SK-N-SH (cell line): ENCODE data around the gene EDIL3. TPM values are rescaled to one million over a fixed set of nuclear protein-coding genes. Genes with fewer than 3 reads are reported as not detected.

Source experiments
- CTCF ChIA-PET: fragments of 300-600, 350-600 bp; formaldehyde crosslinking; extraction: SDS; loops from one replicate; lab custom pipeline; 2021; lab: Yijun Ruan, JAX
- POLR2A ChIA-PET: fragments of 350-600 bp; sonication (Branson Sonifier 250); formaldehyde crosslinking; extraction: SDS; loops from one replicate; lab custom pipeline; 2020; ENCODE audit warnings: antibody characterized with exemption, inconsistent platforms; lab: Yijun Ruan, JAX
- DNase-seq: peaks from one replicate; pipeline ENCODE4 v3.0.0; 2012
- H2AFZ ChIP-seq: fragments of 200-600 bp; sonication (generic); 2 replicates; pipeline ENCODE4 v1.8.1; 2016; ENCODE audit warnings: antibody characterized with exemption, mild to moderate bottlenecking, low read depth
- H3F3A ChIP-seq: fragments of 200-600 bp; sonication (generic); replicated peaks from 2 replicates; pipeline ENCODE3; 2016; ENCODE audit warnings: antibody characterized with exemption, mild to moderate bottlenecking; ENCODE audit not compliant: insufficient read depth
- H3K27ac ChIP-seq, 2 experiments: fragments of 200-500 bp in 1 of 2; fragments of 200-600 bp in 1 of 2; sonication (Bioruptor generic) in 1 of 2; sonication (generic), shearing (Covaris generic) in 1 of 2; 2 replicates each; pipeline versions ENCODE4 v1.5.1 to v1.6.1; 2014 to 2016; ENCODE audit warnings: low read depth in 2 of 2, inconsistent platforms in 1 of 2, low read length in 1 of 2, mild to moderate bottlenecking in 1 of 2, mixed read lengths in 1 of 2
- H3K27me3 ChIP-seq: fragments of 200-600 bp; sonication (generic), shearing (Covaris generic); 2 replicates; pipeline ENCODE4 v1.6.1; 2016; ENCODE audit warnings: mixed run types; ENCODE audit not compliant: insufficient read depth
- H3K36me3 ChIP-seq, 2 experiments: fragments of 200-500 bp in 1 of 2; fragments of 200-600 bp in 1 of 2; sonication (Bioruptor generic) in 1 of 2; sonication (generic) in 1 of 2; replicated peaks in 1 of 2; 2 replicates each; pipeline versions ENCODE3 to v1.5.1; 2014 to 2016; ENCODE audit warnings: low read length in 1 of 2, mild to moderate bottlenecking in 1 of 2; ENCODE audit not compliant: insufficient read depth in 2 of 2, control insufficient read depth in 1 of 2
- H3K4me1 ChIP-seq, 2 experiments: fragments of 200-500 bp in 1 of 2; fragments of 200-600 bp in 1 of 2; sonication (Bioruptor generic) in 1 of 2; sonication (generic), shearing (Covaris generic) in 1 of 2; 2 replicates each; pipeline versions ENCODE4 v1.5.1 to v1.6.1; 2014 to 2016; ENCODE audit warnings: low read depth in 1 of 2, low read length in 1 of 2, mixed run types in 1 of 2; ENCODE audit not compliant: insufficient read depth in 2 of 2, control insufficient read depth in 1 of 2
- H3K4me2 ChIP-seq: fragments of 200-600 bp; sonication (generic), shearing (Covaris generic); 2 replicates; pipeline ENCODE4 v1.6.1; 2017; ENCODE audit warnings: mixed run types
- H3K4me3 ChIP-seq, 2 experiments: fragments of 200-500 bp in 1 of 2; fragments of 200-600 bp in 1 of 2; sonication (Bioruptor generic) in 1 of 2; sonication (generic), shearing (Covaris generic) in 1 of 2; 2 replicates each; pipeline versions ENCODE4 v1.5.1 to v1.8.1; 2014 to 2016; ENCODE audit warnings: low read depth in 2 of 2, inconsistent platforms in 1 of 2, low read length in 1 of 2, mild to moderate bottlenecking in 1 of 2, mixed read lengths in 1 of 2, moderate library complexity in 1 of 2
- H3K79me2 ChIP-seq: fragments of 200-600 bp; sonication (generic); 2 replicates; pipeline ENCODE4 v1.8.1; 2017; ENCODE audit warnings: mild to moderate bottlenecking; ENCODE audit not compliant: insufficient read depth
- H3K9ac ChIP-seq: fragments of 200-600 bp; sonication (generic); 2 replicates; pipeline ENCODE4 v1.6.1; 2017; ENCODE audit warnings: mixed run types
- H3K9me2 ChIP-seq: fragments of 200-600 bp; sonication (generic); 2 replicates; pipeline ENCODE4 v1.6.1; 2017; ENCODE audit warnings: mixed run types
- H3K9me3 ChIP-seq: fragments of 200-600 bp; sonication (generic); 2 replicates; pipeline ENCODE4 v1.6.1; 2017; ENCODE audit warnings: mixed run types, mild to moderate bottlenecking, moderate library complexity
- H4K20me1 ChIP-seq: fragments of 200-600 bp; sonication (generic); 2 replicates; pipeline ENCODE4 v1.6.1; 2017; ENCODE audit warnings: mild to moderate bottlenecking, mixed run types; ENCODE audit not compliant: insufficient read depth
- EP300 ChIP-seq, 2 experiments: IDR thresholded peaks; 2 replicates each; pipeline versions ENCODE4 v1.4.0 to v1.6.1; 2012; ENCODE audit warnings: borderline replicate concordance in 1 of 2, low read depth in 1 of 2, low read length in 1 of 2
- FOXJ3 ChIP-seq: sonication (generic); formaldehyde crosslinking; IDR thresholded peaks from 2 replicates; pipeline ENCODE4 v1.5.1; 2020; ENCODE audit warnings: mild to moderate bottlenecking, missing genetic modification reagents
- FOXM1 ChIP-seq: IDR thresholded peaks from 2 replicates; pipeline ENCODE4 v1.4.0; 2012; ENCODE audit warnings: low read depth, mild to moderate bottlenecking
- GABPA ChIP-seq: IDR thresholded peaks from 2 replicates; pipeline ENCODE4 v1.4.0; 2012; ENCODE audit warnings: low read depth, mild to moderate bottlenecking
- MXI1 ChIP-seq: IDR thresholded peaks from 2 replicates; pipeline ENCODE4 v1.6.1; 2012; ENCODE audit warnings: mild to moderate bottlenecking, low read depth, low read length, improper control_type of control experiment
- RAD21 ChIP-seq: IDR thresholded peaks from 2 replicates; pipeline ENCODE4 v1.6.1; 2012; ENCODE audit warnings: mild to moderate bottlenecking, low read length
- SMC3 ChIP-seq: IDR thresholded peaks from 2 replicates; pipeline ENCODE4 v1.6.1; 2012; ENCODE audit warnings: low read depth, low read length, improper control_type of control experiment
- TCF12 ChIP-seq: IDR thresholded peaks from 2 replicates; pipeline ENCODE4 v1.4.0; 2012
- TEAD4 ChIP-seq: IDR thresholded peaks from 2 replicates; pipeline ENCODE4 v1.4.0; 2012; ENCODE audit warnings: mild to moderate bottlenecking, borderline replicate concordance; ENCODE audit not compliant: insufficient read depth
- WGBS: methylation state at CpG from one replicate; pipeline ENCODE4 v1.1.6; 2017; ENCODE audit warnings: low lambda C conversion rate; 5-methylcytosine and 5-hydroxymethylcytosine counted together
- polyA plus RNA-seq, 3 experiments: library from polyadenylated mRNA; depleted of rRNA; stranded (reverse); fragments of >200 nt; gene quantifications; 2 replicates each; pipeline ENCODE4 v1.2.3, GENCODE V29; 2012
- TF ChIP-seq, protein P1 (sequence below): fragments of 150-350 bp; IDR thresholded peaks from 2 replicates; pipeline ENCODE4 v1.6.1; 2017; ENCODE audit warnings: antibody characterized with exemption, low read length, low read depth, borderline replicate concordance
- TF ChIP-seq, protein P2 (sequence below): fragments of 200-600 bp; sonication (generic); IDR thresholded peaks from 2 replicates; pipeline ENCODE4 v1.6.1; 2017; ENCODE audit warnings: antibody characterized with exemption, mild to moderate bottlenecking, moderate library complexity
- TF ChIP-seq, protein P3 (sequence below): IDR thresholded peaks from 2 replicates; pipeline ENCODE4 v1.4.0; 2012; ENCODE audit warnings: low read depth, borderline replicate concordance

The EDIL3 gene
- polyA plus RNA-seq, 1 of the 3 experiments (the other 2 are of a cell fraction) = 51.5 TPM

DNA sequence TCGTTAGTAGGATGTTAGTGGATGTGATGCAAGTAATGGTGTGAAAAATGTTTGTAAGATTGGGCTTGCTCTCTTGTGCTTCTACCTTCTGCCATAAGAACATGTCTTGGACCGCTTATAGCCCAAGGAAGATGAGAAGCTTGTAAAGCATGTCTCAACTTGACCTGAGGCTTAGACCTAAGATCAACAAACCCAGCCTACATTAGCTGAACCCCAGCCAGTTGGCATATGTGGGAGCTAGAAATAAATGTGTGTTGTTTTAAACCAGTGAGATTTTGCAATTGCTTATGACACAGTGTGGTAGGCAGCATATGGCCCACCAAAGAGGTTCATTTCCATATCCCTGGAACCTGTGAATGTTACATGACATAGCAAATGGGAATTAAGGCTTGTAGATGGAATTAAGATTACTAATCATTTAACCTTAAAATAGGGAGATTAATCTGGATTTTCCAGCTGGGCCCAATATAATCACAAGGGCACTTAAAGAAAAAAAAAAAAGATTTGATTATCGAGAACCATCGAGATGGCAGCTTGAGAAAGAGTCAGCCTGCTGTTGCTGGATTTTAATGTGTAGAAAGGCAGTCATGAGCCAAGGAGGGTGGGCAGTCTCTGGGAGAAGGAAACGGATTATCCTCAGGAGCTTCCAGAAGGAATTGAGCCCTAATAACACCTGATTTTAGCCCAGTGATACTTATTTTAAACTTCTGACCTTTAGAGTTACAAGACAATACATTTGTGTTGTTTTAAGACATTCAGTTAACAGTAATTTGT, 27.3 kb upstream of the EDIL3 start (continued):
- TF ChIP-seq, protein P1, sequence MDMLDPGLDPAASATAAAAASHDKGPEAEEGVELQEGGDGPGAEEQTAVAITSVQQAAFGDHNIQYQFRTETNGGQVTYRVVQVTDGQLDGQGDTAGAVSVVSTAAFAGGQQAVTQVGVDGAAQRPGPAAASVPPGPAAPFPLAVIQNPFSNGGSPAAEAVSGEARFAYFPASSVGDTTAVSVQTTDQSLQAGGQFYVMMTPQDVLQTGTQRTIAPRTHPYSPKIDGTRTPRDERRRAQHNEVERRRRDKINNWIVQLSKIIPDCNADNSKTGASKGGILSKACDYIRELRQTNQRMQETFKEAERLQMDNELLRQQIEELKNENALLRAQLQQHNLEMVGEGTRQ = no peak
- TF ChIP-seq TCF12 (no peak), EP300 (IDR thresholded peaks at IDR 0.05; ENCODE audit: borderline replicate concordance in 1 of 2, low read depth in 1 of 2, low read length in 1 of 2) (no peak), RAD21 (no peak), SMC3 (no peak), FOXJ3 (CRISPR knock-in tag) (no peak), TEAD4 (no peak), GABPA (no peak)
- TF ChIP-seq, protein P2, sequence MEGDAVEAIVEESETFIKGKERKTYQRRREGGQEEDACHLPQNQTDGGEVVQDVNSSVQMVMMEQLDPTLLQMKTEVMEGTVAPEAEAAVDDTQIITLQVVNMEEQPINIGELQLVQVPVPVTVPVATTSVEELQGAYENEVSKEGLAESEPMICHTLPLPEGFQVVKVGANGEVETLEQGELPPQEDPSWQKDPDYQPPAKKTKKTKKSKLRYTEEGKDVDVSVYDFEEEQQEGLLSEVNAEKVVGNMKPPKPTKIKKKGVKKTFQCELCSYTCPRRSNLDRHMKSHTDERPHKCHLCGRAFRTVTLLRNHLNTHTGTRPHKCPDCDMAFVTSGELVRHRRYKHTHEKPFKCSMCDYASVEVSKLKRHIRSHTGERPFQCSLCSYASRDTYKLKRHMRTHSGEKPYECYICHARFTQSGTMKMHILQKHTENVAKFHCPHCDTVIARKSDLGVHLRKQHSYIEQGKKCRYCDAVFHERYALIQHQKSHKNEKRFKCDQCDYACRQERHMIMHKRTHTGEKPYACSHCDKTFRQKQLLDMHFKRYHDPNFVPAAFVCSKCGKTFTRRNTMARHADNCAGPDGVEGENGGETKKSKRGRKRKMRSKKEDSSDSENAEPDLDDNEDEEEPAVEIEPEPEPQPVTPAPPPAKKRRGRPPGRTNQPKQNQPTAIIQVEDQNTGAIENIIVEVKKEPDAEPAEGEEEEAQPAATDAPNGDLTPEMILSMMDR = no peak
- TF ChIP-seq, protein P3, sequence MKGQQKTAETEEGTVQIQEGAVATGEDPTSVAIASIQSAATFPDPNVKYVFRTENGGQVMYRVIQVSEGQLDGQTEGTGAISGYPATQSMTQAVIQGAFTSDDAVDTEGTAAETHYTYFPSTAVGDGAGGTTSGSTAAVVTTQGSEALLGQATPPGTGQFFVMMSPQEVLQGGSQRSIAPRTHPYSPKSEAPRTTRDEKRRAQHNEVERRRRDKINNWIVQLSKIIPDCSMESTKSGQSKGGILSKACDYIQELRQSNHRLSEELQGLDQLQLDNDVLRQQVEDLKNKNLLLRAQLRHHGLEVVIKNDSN = no peak
- TF ChIP-seq, all 33 proteins: peak for 0

DNA sequence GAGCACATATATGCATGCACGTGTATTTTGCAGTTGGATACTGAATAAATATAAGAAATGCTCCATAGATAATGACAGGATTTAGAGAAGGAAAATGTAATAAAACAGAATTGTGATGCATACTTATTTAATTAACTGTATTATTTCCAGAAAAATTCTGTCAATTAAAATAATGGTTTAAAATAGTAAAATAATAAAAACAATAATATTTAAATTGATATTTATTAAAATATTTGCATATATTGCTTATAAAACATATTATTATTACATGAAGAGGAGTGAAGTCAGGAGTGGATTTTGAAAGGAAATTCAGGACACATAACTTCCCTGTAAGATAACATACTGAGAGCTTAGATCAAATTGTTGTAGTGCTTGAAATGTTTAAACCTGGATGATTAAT, 21.4 kb upstream of the EDIL3 start:
- H3K9me2 ChIP-seq = no peaks in the 10 kb centered on the region
- 63% methylated on average over 1 of the region's 1 CpG for WGBS
- H3K4me1 ChIP-seq = peaks cover 0 to 13% of the 10 kb centered on the region in 2 experiments; a peak in 1 of 4 replicates
- H3K27me3 ChIP-seq = no peaks in the 10 kb centered on the region
- H3F3A ChIP-seq = peaks cover 10% of the 10 kb centered on the region
- no peak overlapping the region for H3K9ac ChIP-seq
- ChIA-PET POLR2A (no interaction called here), CTCF (no interaction called here)
- H3K36me3 ChIP-seq = peaks cover 0 to 5% of the 10 kb centered on the region in 2 experiments
- no peaks in the 10 kb centered on the region for H4K20me1 ChIP-seq
- no peaks in the 10 kb centered on the region for H3K9me3 ChIP-seq
- H2AFZ ChIP-seq = no peak overlapping the region
- no peak overlapping the region for H3K4me3 ChIP-seq
- no peak for TF ChIP-seq FOXM1
- no peak for TF ChIP-seq MXI1
- TF ChIP-seq EP300 (IDR thresholded peaks at IDR 0.05; ENCODE audit: borderline replicate concordance in 1 of 2, low read depth in 1 of 2, low read length in 1 of 2) = no peak
- no peak overlapping the region for H3K27ac ChIP-seq
- no peak overlapping the region for H3K4me2 ChIP-seq
- no peaks in the 10 kb centered on the region for H3K79me2 ChIP-seq
- no peak for DNase-seq
